Tibial artery (tissue), 4 donors: ENCODE data around the gene PAF1.

Experiments
- DNase-seq, 2 donors: peaks; one replicate each; pipeline ENCODE4 v3.0.0-alpha.2; 2019
- H3K27ac ChIP-seq, 2 donors: fragments of 200-600 bp; sonication (generic) in 1 of 2; 1 replicate in 1 of 2; 2 replicates in 1 of 2; pipeline ENCODE4 v1.5.1; 2018 to 2019; ENCODE audit warnings: mild to moderate bottlenecking in 1 of 2
- H3K27me3 ChIP-seq, 2 donors: fragments of 200-600 bp; sonication (generic) in 1 of 2; one replicate each; pipeline versions ENCODE4 v1.5.1 to v1.6.0; 2016 to 2019
- H3K36me3 ChIP-seq, 3 donors: fragments of 200-600 bp; sonication (generic) in 2 of 3; one replicate each; pipeline ENCODE4 v1.5.1; 2016 to 2019; ENCODE audit warnings: mild to moderate bottlenecking in 2 of 3
- H3K4me1 ChIP-seq, 4 donors: fragments of 200-600 bp; sonication (generic) in 2 of 4; 1 replicate in 3 of 4; 2 replicates in 1 of 4; pipeline ENCODE4 v1.5.1; 2016 to 2019
- H3K4me3 ChIP-seq, 2 donors: fragments of 200-600 bp; sonication (generic) in 1 of 2; 1 replicate in 1 of 2; 2 replicates in 1 of 2; pipeline ENCODE4 v1.5.1; 2018 to 2019; ENCODE audit warnings: mild to moderate bottlenecking in 2 of 2
- H3K9me3 ChIP-seq, 3 donors: fragments of 200-600 bp; sonication (generic) in 1 of 3; one replicate each; pipeline ENCODE4 v1.5.1; 2016 to 2019
- intact Hi-C: fragments of 100-400 bp; cut with DNase I; formaldehyde crosslinking; loops from one replicate; pipeline ENCODE4 v1.15.0; 2023; ENCODE audit warnings: low total_unique reads
- TF ChIP-seq, protein P1 (sequence below), 2 experiments: fragments of 200-600 bp in 1 of 2; fragments of 450-650 bp in 1 of 2; IDR thresholded peaks; one replicate each; pipeline ENCODE4 v1.5.1; 2017 to 2019; ENCODE audit warnings: antibody characterized with exemption in 2 of 2, mild to moderate bottlenecking in 1 of 2, moderate library complexity in 1 of 2

Gene PAF1

DNA sequence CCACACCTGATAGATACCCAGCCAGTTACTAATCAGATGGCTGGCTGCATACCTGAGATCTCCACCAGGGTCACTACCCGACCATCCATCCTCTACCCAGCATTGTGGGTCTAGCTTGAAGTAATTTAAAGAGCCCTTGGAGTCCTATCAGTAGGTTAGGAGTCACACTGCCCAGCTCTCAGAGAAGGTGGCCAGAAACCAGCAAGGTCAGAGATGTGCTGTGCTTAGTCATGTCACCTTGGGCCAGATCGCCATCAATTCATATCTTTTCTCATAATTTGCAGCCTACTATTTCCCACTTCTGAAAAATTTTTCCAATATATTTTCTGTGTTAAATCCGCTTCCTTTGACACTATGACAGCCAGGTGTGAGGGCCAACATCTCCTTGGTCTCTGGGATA lies 34.8 kb downstream of the PAF1 start:
- H3K4me1 ChIP-seq = no peaks in the 10 kb centered on the region
- intact Hi-C loops = no loop called here
- TF ChIP-seq, protein P1, sequence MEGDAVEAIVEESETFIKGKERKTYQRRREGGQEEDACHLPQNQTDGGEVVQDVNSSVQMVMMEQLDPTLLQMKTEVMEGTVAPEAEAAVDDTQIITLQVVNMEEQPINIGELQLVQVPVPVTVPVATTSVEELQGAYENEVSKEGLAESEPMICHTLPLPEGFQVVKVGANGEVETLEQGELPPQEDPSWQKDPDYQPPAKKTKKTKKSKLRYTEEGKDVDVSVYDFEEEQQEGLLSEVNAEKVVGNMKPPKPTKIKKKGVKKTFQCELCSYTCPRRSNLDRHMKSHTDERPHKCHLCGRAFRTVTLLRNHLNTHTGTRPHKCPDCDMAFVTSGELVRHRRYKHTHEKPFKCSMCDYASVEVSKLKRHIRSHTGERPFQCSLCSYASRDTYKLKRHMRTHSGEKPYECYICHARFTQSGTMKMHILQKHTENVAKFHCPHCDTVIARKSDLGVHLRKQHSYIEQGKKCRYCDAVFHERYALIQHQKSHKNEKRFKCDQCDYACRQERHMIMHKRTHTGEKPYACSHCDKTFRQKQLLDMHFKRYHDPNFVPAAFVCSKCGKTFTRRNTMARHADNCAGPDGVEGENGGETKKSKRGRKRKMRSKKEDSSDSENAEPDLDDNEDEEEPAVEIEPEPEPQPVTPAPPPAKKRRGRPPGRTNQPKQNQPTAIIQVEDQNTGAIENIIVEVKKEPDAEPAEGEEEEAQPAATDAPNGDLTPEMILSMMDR (IDR thresholded peaks at IDR 0.05) = no peak
- DNase-seq = no peak
- H3K36me3 ChIP-seq = peaks cover 72 to 94% (median 85%) of the 10 kb centered on the region in 3 donors
- no peaks in the 10 kb centered on the region for H3K27me3 ChIP-seq
- H3K27ac ChIP-seq = no peak overlapping the region
- H3K4me3 ChIP-seq = no peak overlapping the region
- no peaks in the 10 kb centered on the region for H3K9me3 ChIP-seq

DNA sequence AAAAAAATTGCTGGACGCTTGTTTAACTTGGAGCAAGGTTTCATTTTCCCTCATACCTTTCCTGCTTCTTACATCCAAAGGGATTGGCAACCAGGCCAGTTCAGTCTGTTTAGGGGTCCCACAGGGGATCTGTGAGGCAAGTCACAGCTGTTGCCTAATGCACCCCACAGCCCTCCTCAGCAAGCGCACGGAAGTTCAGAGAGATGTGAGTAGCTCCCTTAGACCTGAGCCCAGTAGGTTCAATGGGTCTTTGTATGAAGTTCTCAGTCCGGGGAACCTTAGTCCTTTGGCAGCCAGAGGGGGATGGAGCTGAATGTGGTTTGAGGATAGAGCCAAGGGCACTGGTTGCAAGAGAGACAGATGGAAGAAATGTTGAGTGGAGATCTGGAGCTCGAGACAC lies 35.7 kb downstream of the PAF1 start:
- Histone ChIP-seq H3K27me3 (no peaks in the 10 kb centered on the region), H3K4me3 (no peak overlapping the region), H3K4me1 (no peaks in the 10 kb centered on the region), H3K36me3 (peaks cover 66 to 93% (median 78%) of the 10 kb centered on the region in 3 donors), H3K9me3 (no peaks in the 10 kb centered on the region), H3K27ac (no peak overlapping the region)
- intact Hi-C loops = no loop called here
- no peak for DNase-seq
- TF ChIP-seq, protein P1 (IDR thresholded peaks at IDR 0.05) = no peak

DNA sequence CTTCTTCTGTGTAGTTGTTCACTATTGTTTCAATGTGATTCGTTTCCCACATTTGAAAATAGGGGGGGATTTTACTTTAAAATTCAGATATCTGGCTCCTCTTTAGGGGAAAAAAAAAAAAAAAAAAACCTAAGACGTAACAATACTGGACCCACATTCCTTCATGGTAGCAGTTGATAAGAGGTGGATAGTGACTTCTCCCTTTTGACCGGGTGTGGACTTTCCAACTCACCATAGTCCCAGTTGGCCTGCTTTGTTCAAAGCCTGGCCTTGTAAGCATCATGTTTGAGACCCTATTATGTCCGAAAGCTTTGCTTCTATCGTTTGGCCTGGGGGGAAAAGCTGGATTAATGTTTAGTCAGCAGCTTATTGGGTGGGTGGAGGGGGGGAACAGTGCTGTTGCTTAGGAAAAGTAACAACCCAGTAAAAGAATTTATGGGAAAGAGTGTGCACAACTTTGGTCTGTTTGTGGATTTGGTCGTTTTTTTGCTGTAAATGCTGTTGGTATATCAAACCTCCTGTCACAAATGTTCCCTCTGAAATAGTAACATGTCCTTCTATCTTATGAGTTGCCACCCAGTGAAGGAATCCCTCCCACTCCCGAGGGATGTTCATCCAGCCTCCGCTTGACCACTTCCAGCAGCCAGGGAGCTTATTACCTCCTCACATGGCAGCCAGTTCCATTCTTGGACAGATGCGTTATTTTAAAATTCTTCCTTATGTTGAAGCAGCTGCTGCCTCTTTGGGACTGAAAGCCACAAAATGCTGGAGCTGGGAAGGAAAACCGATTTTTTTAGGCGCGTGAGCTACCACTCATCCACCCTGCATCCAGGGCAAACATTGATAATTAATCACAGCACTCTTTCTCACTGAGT lies 38.3 kb downstream of the PAF1 start:
- intact Hi-C loops = no loop called here
- no peak overlapping the region for H3K4me3 ChIP-seq
- TF ChIP-seq, protein P1 (IDR thresholded peaks at IDR 0.05) = no peak
- H3K27ac ChIP-seq = no peak overlapping the region
- no peaks in the 10 kb centered on the region for H3K9me3 ChIP-seq
- H3K36me3 ChIP-seq = peaks cover 40 to 91% (median 55%) of the 10 kb centered on the region in 3 donors
- H3K27me3 ChIP-seq = no peaks in the 10 kb centered on the region
- peaks cover 0 to 6% (median under 1%) of the 10 kb centered on the region in 4 donors for H3K4me1 ChIP-seq
- DNase-seq = no peak

DNA sequence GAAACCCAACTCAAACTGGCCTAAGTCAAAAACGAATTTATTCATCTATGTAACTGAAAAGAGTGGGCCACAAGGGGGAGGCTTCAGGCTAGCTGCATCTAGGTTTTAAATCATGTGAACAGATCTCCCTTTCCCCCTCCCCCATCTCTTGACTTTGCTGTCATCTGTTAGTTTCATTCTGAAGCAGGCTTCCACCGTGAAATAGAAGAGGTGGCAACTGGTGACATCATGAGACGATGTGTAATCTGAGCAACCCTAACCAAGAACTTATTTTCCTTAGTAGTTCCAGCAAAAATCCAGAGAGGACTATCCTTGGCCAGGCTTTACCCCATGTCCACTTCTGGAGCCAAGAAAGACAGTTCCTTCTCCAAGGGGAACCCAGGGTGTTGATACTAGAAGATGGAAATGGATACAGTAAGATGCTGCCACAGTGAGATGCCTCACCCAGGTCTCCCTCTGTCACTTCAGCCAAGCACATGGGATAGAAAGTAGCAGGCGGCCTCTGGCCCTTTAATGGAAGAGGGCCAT lies 39.3 kb downstream of the PAF1 start:
- DNase-seq = no peak
- H3K27ac ChIP-seq = no peak overlapping the region
- TF ChIP-seq, protein P1 (IDR thresholded peaks at IDR 0.05) = no peak
- no peaks in the 10 kb centered on the region for H3K9me3 ChIP-seq
- no peak overlapping the region for H3K4me3 ChIP-seq
- H3K27me3 ChIP-seq = no peaks in the 10 kb centered on the region
- intact Hi-C loops = no loop called here
- H3K36me3 ChIP-seq = peaks cover 30 to 81% (median 45%) of the 10 kb centered on the region in 3 donors
- peaks cover 0 to 14% (median 8%) of the 10 kb centered on the region in 4 donors for H3K4me1 ChIP-seq

DNA sequence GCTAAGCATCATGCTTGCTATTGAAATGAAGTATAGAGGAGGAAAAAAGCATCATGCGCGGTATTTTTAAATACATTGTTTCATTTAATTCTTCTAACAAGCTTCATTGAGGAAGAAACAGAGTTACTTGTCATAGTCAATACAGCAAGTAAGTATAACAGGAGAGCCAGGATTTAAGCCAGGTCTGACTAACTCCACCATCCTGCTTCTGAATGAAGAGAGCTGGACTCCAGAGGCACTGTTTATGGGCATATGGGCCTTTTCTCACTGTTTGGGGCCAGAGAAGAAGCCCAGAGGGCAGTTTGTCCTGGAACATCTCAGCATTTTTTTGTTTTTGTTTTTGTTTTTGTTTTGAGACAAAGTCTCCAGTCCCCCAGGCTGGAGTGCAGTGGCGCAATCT lies 40.8 kb downstream of the PAF1 start:
- DNase-seq = no peak
- no peaks in the 10 kb centered on the region for H3K9me3 ChIP-seq
- peaks cover 17 to 66% (median 30%) of the 10 kb centered on the region in 3 donors for H3K36me3 ChIP-seq
- H3K27ac ChIP-seq = no peak overlapping the region
- no peaks in the 10 kb centered on the region for H3K27me3 ChIP-seq
- no peak overlapping the region for H3K4me3 ChIP-seq
- peaks cover 0 to 24% (median 21%) of the 10 kb centered on the region in 4 donors for H3K4me1 ChIP-seq
- intact Hi-C loops = no loop called here
- TF ChIP-seq, protein P1 (IDR thresholded peaks at IDR 0.05) = no peak
